GM23338 (cell line): ENCODE data around the gene NPR2.

Experiments
- CREB1 ChIP-seq: fragments of 250-450 bp; sonication (Bioruptor Pico); IDR thresholded peaks from 2 replicates; pipeline ENCODE4 v1.5.0; 2020; ENCODE audit warnings: low read depth, mild to moderate bottlenecking, moderate library complexity
- EZH2 ChIP-seq: fragments of 200-600 bp; sonication (generic); IDR thresholded peaks from one replicate; pipeline ENCODE4 v1.8.0; 2017; ENCODE audit warnings: antibody characterized with exemption, mild to moderate bottlenecking, low read depth; ENCODE audit not compliant: unreplicated experiment
- EZH2phosphoT487 ChIP-seq: fragments of 200-600 bp; sonication (generic); IDR thresholded peaks from one replicate; pipeline ENCODE4 v1.8.1; 2018; ENCODE audit warnings: antibody characterized with exemption; ENCODE audit not compliant: unreplicated experiment
- JUNB ChIP-seq: IDR thresholded peaks from one replicate; pipeline ENCODE4 v1.6.1; 2016; ENCODE audit warnings: antibody characterized with exemption; ENCODE audit not compliant: unreplicated experiment
- NANOG ChIP-seq: IDR thresholded peaks from 2 replicates; pipeline ENCODE4 v1.6.1; 2016; ENCODE audit warnings: antibody characterized with exemption, borderline replicate concordance
- POLR2AphosphoS5 ChIP-seq: IDR thresholded peaks from 2 replicates; pipeline ENCODE4 v1.6.1; 2016; ENCODE audit warnings: antibody characterized with exemption, low read depth
- STAT1 ChIP-seq: IDR thresholded peaks from one replicate; pipeline ENCODE4 v1.6.1; 2016; ENCODE audit warnings: antibody characterized with exemption; ENCODE audit not compliant: unreplicated experiment
- ZNF114 ChIP-seq: fragments of 250-450 bp; sonication (Bioruptor Pico); IDR thresholded peaks from 2 replicates; pipeline ENCODE4 v1.5.0; 2020; ENCODE audit warnings: mild to moderate bottlenecking, moderate library complexity
- TF ChIP-seq, protein P1 (sequence below), 2 experiments: fragments of 200-600 bp in 1 of 2; sonication (generic) in 1 of 2; conservative IDR thresholded peaks; 2 replicates each; pipeline versions ENCODE4 v1.5.1 to v1.6.1; 2016 to 2017; ENCODE audit warnings: antibody characterized with exemption in 2 of 2, low read depth in 2 of 2, mild to moderate bottlenecking in 2 of 2, moderate library complexity in 1 of 2
- TF ChIP-seq, protein P2 (sequence below): IDR thresholded peaks from 2 replicates; pipeline ENCODE4 v1.6.1; 2016; ENCODE audit warnings: antibody characterized with exemption
- TF ChIP-seq, protein P3 (sequence below): IDR thresholded peaks from one replicate; pipeline ENCODE4 v1.6.1; 2018; ENCODE audit warnings: antibody characterized with exemption; ENCODE audit not compliant: unreplicated experiment
- TF ChIP-seq, protein P4 (sequence below): fragments of 250-450 bp; sonication (Bioruptor Pico); IDR thresholded peaks from 2 replicates; pipeline ENCODE4 v1.5.0; 2020; ENCODE audit warnings: mild to moderate bottlenecking, moderate library complexity

DNA sequence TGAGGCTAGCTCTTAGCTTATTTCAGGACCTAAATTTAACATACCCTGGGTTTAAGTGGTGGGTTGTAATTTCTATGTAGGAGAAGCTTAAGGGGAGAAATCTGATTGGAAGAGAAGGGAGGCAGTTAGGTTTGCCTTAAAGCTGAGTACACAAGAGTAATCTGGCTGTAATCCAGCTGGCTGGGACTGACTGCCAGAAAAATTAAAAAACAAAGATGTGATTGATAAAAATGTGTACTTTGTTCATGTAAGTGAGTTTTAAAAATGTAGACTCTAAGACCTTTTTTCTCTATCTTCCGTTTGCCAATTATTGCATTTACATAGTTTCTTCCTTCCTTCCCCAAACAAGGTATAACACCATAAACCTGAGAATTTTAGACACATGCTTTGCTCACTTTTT lies 19.9 kb upstream of the NPR2 start:
- TF ChIP-seq, protein P1, sequence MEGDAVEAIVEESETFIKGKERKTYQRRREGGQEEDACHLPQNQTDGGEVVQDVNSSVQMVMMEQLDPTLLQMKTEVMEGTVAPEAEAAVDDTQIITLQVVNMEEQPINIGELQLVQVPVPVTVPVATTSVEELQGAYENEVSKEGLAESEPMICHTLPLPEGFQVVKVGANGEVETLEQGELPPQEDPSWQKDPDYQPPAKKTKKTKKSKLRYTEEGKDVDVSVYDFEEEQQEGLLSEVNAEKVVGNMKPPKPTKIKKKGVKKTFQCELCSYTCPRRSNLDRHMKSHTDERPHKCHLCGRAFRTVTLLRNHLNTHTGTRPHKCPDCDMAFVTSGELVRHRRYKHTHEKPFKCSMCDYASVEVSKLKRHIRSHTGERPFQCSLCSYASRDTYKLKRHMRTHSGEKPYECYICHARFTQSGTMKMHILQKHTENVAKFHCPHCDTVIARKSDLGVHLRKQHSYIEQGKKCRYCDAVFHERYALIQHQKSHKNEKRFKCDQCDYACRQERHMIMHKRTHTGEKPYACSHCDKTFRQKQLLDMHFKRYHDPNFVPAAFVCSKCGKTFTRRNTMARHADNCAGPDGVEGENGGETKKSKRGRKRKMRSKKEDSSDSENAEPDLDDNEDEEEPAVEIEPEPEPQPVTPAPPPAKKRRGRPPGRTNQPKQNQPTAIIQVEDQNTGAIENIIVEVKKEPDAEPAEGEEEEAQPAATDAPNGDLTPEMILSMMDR (conservative IDR thresholded peaks at IDR 0.05; ENCODE audit: low read depth in 2 of 2) = no peak
- TF ChIP-seq POLR2AphosphoS5 (no peak), STAT1 (no peak), EZH2 (no peak), EZH2phosphoT487 (no peak), CREB1 (CRISPR knock-in tag) (no peak), NANOG (no peak), ZNF114 (CRISPR knock-in tag) (no peak), JUNB (no peak)
- TF ChIP-seq, protein P2, sequence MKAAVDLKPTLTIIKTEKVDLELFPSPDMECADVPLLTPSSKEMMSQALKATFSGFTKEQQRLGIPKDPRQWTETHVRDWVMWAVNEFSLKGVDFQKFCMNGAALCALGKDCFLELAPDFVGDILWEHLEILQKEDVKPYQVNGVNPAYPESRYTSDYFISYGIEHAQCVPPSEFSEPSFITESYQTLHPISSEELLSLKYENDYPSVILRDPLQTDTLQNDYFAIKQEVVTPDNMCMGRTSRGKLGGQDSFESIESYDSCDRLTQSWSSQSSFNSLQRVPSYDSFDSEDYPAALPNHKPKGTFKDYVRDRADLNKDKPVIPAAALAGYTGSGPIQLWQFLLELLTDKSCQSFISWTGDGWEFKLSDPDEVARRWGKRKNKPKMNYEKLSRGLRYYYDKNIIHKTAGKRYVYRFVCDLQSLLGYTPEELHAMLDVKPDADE = no peak
- TF ChIP-seq, protein P3, sequence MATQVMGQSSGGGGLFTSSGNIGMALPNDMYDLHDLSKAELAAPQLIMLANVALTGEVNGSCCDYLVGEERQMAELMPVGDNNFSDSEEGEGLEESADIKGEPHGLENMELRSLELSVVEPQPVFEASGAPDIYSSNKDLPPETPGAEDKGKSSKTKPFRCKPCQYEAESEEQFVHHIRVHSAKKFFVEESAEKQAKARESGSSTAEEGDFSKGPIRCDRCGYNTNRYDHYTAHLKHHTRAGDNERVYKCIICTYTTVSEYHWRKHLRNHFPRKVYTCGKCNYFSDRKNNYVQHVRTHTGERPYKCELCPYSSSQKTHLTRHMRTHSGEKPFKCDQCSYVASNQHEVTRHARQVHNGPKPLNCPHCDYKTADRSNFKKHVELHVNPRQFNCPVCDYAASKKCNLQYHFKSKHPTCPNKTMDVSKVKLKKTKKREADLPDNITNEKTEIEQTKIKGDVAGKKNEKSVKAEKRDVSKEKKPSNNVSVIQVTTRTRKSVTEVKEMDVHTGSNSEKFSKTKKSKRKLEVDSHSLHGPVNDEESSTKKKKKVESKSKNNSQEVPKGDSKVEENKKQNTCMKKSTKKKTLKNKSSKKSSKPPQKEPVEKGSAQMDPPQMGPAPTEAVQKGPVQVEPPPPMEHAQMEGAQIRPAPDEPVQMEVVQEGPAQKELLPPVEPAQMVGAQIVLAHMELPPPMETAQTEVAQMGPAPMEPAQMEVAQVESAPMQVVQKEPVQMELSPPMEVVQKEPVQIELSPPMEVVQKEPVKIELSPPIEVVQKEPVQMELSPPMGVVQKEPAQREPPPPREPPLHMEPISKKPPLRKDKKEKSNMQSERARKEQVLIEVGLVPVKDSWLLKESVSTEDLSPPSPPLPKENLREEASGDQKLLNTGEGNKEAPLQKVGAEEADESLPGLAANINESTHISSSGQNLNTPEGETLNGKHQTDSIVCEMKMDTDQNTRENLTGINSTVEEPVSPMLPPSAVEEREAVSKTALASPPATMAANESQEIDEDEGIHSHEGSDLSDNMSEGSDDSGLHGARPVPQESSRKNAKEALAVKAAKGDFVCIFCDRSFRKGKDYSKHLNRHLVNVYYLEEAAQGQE = no peak
- TF ChIP-seq, protein P4, sequence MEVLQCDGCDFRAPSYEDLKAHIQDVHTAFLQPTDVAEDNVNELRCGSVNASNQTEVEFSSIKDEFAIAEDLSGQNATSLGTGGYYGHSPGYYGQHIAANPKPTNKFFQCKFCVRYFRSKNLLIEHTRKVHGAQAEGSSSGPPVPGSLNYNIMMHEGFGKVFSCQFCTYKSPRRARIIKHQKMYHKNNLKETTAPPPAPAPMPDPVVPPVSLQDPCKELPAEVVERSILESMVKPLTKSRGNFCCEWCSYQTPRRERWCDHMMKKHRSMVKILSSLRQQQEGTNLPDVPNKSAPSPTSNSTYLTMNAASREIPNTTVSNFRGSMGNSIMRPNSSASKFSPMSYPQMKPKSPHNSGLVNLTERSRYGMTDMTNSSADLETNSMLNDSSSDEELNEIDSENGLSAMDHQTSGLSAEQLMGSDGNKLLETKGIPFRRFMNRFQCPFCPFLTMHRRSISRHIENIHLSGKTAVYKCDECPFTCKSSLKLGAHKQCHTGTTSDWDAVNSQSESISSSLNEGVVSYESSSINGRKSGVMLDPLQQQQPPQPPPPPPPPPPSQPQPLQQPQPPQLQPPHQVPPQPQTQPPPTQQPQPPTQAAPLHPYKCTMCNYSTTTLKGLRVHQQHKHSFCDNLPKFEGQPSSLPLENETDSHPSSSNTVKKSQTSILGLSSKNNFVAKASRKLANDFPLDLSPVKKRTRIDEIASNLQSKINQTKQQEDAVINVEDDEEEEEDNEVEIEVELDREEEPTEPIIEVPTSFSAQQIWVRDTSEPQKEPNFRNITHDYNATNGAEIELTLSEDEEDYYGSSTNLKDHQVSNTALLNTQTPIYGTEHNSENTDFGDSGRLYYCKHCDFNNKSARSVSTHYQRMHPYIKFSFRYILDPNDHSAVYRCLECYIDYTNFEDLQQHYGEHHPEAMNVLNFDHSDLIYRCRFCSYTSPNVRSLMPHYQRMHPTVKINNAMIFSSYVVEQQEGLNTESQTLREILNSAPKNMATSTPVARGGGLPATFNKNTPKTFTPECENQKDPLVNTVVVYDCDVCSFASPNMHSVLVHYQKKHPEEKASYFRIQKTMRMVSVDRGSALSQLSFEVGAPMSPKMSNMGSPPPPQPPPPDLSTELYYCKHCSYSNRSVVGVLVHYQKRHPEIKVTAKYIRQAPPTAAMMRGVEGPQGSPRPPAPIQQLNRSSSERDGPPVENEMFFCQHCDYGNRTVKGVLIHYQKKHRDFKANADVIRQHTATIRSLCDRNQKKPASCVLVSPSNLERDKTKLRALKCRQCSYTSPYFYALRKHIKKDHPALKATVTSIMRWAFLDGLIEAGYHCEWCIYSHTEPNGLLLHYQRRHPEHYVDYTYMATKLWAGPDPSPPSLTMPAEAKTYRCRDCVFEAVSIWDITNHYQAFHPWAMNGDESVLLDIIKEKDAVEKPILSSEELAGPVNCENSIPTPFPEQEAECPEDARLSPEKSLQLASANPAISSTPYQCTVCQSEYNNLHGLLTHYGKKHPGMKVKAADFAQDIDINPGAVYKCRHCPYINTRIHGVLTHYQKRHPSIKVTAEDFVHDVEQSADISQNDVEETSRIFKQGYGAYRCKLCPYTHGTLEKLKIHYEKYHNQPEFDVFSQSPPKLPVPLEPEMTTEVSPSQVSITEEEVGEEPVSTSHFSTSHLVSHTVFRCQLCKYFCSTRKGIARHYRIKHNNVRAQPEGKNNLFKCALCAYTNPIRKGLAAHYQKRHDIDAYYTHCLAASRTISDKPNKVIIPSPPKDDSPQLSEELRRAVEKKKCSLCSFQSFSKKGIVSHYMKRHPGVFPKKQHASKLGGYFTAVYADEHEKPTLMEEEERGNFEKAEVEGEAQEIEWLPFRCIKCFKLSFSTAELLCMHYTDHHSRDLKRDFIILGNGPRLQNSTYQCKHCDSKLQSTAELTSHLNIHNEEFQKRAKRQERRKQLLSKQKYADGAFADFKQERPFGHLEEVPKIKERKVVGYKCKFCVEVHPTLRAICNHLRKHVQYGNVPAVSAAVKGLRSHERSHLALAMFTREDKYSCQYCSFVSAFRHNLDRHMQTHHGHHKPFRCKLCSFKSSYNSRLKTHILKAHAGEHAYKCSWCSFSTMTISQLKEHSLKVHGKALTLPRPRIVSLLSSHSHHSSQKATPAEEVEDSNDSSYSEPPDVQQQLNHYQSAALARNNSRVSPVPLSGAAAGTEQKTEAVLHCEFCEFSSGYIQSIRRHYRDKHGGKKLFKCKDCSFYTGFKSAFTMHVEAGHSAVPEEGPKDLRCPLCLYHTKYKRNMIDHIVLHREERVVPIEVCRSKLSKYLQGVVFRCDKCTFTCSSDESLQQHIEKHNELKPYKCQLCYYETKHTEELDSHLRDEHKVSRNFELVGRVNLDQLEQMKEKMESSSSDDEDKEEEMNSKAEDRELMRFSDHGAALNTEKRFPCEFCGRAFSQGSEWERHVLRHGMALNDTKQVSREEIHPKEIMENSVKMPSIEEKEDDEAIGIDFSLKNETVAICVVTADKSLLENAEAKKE (CRISPR knock-in tag) = no peak
